D341Med (cell line): ENCODE results near the gene AHR.
"Not testable (repeated sequence)": the region's sequence is repeated elsewhere in the genome, so short reads cannot be mapped to it uniquely, and the experiment has no call there.

Source experiments
- DNase-seq: peaks from one replicate; pipeline ENCODE4 v3.0.0; 2012; ENCODE audit warnings: low spot score

AHR gene

GRCh38 chr7:17340655-17341054, 42.2 kb downstream of the AHR start:
- DNase-seq = no peak

GRCh38 chr7:17342756-17343155, 44.3 kb downstream of the AHR start:
- no peak for DNase-seq

DNA sequence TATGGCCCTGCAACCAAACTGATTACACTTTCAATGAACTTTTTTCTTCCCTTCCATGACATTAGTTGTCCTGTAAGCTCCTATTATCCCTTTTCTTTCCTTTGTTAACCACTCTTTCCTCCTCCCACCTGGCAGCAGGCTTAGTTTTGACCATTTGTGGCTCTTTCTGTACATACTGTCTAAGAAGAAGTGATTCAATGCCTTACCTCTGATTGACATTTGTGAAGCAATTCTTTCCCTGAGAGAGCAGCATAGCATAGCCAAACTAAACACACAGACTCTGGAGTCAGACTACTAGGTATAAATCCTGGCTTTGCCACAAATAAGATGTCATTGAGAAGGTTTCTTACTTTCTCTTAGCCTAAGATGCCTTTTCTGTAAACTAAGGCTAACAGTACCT, 48.9 kb downstream of the AHR start:
- DNase-seq = no peak

GRCh38 chr7:17348932-17349331, 50.5 kb downstream of the AHR start:
- DNase-seq = not testable (repeated sequence)

GRCh38 chr7:17350321-17350720, 51.9 kb downstream of the AHR start:
- not testable (repeated sequence) for DNase-seq

- not testable (repeated sequence) for DNase-seq
These were observed 55.4 kb downstream of the AHR start for GRCh38 chr7:17353650-17354419.

- DNase-seq = no peak
These were observed 56.0 kb downstream of the AHR start for GRCh38 chr7:17354473-17354872.

GRCh38 chr7:17355050-17355449, 56.6 kb downstream of the AHR start:
- DNase-seq = no peak

GRCh38 chr7:17357952-17358351, 59.5 kb downstream of the AHR start:
- no peak for DNase-seq

GRCh38 chr7:17359610-17360009, 61.2 kb downstream of the AHR start:
- DNase-seq = no peak

- DNase-seq = no peak
These were observed 64.1 kb downstream of the AHR start for GRCh38 chr7:17362439-17363105.

GRCh38 chr7:17364671-17365070, 66.2 kb downstream of the AHR start:
- no peak for DNase-seq

GRCh38 chr7:17365775-17366174, 67.3 kb downstream of the AHR start:
- no peak for DNase-seq

GRCh38 chr7:17367502-17367901, 69.0 kb downstream of the AHR start:
- DNase-seq = no peak

DNA sequence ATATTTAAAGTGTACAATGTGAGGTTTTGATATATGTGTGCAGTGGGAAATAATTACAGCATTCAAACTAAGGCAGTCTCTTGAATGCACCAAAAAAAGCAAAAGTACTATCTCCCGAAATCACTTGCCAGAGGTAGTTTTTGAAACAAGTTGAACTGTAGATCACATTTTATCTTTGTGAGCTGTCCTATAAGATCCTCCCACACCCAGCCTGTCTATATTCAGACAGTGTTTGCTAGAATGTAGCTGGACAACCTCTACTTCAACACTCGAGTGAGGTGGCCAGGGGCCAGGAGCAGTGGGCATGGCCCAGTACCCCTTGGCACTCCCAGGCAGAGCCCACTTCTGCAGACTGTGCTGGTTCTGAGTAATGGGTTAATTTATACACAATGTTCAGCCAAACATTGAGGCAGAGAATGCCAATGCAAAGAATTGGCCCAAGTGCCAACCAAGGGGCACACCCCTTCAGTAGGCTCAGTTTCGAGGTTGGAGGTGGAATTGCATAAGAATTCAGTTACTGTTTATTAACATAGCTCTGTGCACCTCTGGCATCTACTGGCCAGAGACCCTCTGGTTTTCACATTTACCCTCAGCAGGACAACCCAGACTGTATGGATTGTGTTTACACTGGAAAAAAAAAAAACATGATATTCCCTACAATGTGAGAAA, 70.5 kb downstream of the AHR start:
- no peak for DNase-seq

- DNase-seq = no peak
These were observed 71.4 kb downstream of the AHR start for GRCh38 chr7:17369691-17370426.

DNA sequence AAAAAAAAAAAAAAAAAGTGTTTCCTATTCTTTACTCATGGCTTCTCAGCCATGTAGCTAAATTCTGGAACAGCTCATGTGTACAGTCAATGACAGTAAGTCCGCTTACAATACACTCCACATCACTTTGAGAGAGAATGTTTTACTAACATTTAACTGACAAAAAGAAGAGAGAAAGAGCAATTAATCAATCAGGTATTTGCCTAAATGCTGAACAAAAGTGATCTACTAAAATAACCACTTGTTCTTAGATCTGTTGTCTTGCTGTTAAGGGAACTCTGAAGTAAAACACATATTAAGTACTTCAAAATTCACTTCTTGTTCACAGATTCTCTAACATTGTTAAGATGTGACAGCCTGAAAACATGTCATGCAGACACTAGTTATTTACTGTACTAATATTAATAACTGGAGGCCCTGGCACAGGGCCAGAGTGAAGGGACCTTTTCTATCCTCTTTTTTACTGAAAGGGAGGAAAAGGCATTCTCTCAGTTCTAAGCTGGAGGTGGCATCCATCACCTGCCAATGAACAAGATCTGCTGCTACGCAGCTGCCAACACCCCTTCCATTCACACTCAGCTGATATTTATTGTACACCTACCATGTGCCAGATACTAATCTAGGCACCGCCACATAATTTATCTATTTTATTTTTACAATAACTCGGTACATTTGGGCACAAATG, 72.6 kb downstream of the AHR start:
- no peak for DNase-seq

DNA sequence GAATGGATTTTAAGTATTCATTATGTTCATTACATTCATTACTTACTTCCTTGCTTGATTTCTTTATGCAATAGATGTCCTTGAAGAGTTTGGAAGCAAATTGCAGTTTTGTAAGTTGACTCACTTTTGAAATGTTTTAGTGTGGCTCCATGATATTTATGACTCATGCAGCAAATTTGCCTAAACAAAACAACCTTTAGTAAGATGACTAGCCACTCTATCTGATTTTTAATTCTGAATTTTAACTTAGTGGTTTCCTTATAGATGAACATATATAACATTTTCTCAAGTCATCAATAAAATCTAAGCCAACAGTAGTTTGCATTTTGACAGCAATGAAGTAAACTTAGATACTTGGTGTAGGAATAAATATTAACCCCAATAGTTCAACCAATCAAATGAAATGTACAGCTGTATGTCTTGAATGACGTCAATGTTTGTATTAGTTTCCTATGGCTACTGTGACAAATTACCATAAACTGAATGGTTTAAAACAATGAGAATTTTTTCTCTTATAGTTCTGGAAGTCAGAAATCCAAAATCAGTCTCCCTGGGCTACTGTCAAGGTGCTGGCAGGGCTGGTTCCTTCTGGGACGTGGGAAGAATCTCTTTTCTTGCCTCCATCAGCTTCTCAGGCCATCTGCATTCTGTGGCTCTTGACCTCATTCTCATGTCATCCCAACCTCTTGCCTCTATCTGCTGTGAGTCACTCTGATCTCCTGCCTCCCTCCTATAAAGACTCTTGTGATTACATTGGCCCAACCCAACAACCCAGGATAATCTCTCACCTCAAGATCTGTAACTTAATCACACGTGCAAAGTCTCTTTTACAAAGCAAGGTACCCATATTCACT, 73.4 kb downstream of the AHR start:
- no peak for DNase-seq

DNA sequence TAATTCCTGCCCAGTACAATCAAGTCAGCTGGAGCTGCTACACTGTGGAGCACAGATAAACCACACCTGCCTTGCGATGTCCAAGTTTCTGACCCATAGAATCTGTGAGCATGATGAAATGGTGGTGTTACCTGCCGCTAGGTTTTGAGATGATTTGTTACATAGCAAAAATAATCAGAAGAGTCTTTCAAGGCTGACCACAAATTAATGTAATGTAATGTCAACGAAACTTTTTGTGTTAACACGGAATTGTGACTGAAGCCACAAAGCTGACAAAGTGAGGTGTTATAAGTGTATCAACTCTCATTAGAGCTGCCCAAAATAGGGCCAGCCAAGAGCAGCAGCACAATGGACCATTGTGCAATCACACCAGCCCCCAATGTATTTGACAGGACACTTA, 75.7 kb downstream of the AHR start:
- no peak for DNase-seq

GRCh38 chr7:17374654-17375053, 76.2 kb downstream of the AHR start:
- DNase-seq = no peak

GRCh38 chr7:17376595-17376994, 78.1 kb downstream of the AHR start:
- DNase-seq = no peak
